Heart left ventricle (tissue), 13 donors: Measurements from ENCODE around the gene ACKR2.
A peak's percentile ranks its signal among the peaks of the same experiment; 100 is the strongest.

Source experiments
- CTCF ChIP-seq, 12 donors: fragments of 200-600 bp; sonication (generic) in 4 of 12; IDR thresholded peaks; one replicate each; pipeline versions ENCODE4 v1.5.0 to v1.8.0; 2018 to 2022; ENCODE audit warnings: antibody characterized with exemption in 12 of 12, mild to moderate bottlenecking in 5 of 12
- POLR2A ChIP-seq, 2 donors: fragments of 450-650 bp; IDR thresholded peaks; one replicate each; pipeline ENCODE4 v1.6.1; 2017; ENCODE audit warnings: antibody characterized with exemption in 2 of 2, mild to moderate bottlenecking in 2 of 2, moderate library complexity in 2 of 2
- donor health status: ischemic (EF 13 %, LVEDD 7.1; RV severe dilation, severe dysfunction).
- donor health status: DM: no; HTN: yes; CAD: no.
- donor health status: DM: no; HTN: no; CAD: no.
- donor health status: ischemic (EF 25% LVEDD 6.9; RV normal size, moderate dysfunction).
- donor health status: ischemic (EF 25% LVEDD 5.7; RV mildly dilated, moderate dysfunction).
- donor health status: ischemic (EF 35%, LVEDD 5.7; RV mildly dilated, moderate dysfunction).
- donor health status: nonischemic (EF 11% LVEDD 7.7; RV severe dilation, severe dysfunction).
- donor health status: DM: yes; HTN: yes; CAD: no.
- donor health status: PGD.
- donor health status: ischemic (EF 29% LVEDD 5.4; RV normal size, mild dysfunction).
- donor health status: nonischemic (EF 23%, LVEDD 6.1; RV moderate dilation, normal function).

DNA sequence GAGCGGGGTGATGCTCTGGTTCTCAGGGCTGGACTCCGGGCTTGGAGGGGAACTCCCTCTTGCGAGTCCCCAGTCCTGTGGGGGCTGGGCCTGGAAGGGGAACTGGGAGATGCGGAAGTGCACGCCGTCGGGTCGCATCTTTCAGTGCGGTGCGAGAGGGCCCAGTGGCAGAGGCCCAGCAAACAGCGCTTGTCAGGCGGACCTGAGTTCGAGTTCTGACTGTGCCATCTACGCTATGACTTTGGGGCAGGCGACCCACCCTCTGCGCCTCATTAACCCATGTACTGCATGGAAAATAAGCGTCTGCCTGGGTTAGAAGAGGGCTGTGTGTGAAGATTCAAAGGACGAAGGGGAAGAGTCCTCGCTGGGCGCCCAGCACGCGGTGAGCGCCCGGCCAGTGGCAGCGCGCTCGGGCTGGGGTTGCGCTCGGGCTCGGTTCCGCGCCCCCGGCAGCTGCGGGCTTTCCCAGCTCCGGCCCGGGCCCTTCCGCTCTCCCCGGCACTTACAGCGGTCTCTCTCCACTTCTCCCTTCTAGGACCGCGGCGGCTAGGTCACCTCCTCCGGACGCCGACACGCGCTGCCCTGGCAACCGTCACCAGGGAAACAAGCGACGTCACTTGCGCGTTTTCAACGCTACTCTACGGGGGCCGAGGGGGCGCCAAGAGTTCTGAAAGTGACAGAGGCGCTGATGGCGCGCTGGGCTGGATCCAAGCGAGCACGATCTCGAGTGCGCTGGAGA is 36.4 kb upstream of the ACKR2 start, which contains the start of gene CCDC13:
- TF ChIP-seq CTCF (IDR thresholded peaks at IDR 0.05) (peak in 1 of 12 donors; percentile 15), POLR2A (IDR thresholded peaks at IDR 0.05) (peak in 1 of 2 donors; percentile 46)
